A549 (cell line): ENCODE measurements around the gene PTPRG. TPM values are rescaled to one million over a fixed set of nuclear protein-coding genes. Genes with fewer than 3 reads are reported as not detected.

ENCODE experiments used
- ATAC-seq, 2 experiments: fragments of 200-7000 bp in 1 of 2; fragments of >200 bp in 1 of 2; cut with Nextera tagmentation in 1 of 2; cut with Tn5 transposase in 1 of 2; 3 replicates each; pipeline versions ENCODE4 v1.8.0 to v1.9.1; 2018 to 2020; ENCODE audit warnings: mild to moderate bottlenecking in 1 of 2, moderate library complexity in 1 of 2
- CTCF ChIA-PET: fragments of 300-600 bp; sonication (Branson Sonifier 250); formaldehyde crosslinking; extraction: SDS; loops from one replicate; lab custom pipeline; 2021; ENCODE audit warnings: antibody characterized with exemption, inconsistent platforms; lab: Yijun Ruan, JAX
- POLR2A ChIA-PET: fragments of 350-600 bp; formaldehyde crosslinking; extraction: SDS; loops from one replicate; lab custom pipeline; 2021; ENCODE audit warnings: antibody characterized with exemption, inconsistent platforms; lab: Yijun Ruan, JAX
- DNase-seq, 2 experiments: peaks; one replicate each; pipeline versions ENCODE4 v3.0.0 to v3.0.0-alpha.2; 2011 to 2016; ENCODE audit warnings: low read depth in 1 of 2, low spot score in 1 of 2
- FAIRE-seq: peaks from 2 replicates; lab custom pipeline; 2011; peaks lifted over from hg19 to GRCh38; lab: Jason Lieb, UNC
- H3K27ac ChIP-seq, 2 experiments: fragments of >200 bp; sonication (Bioruptor Twin); formaldehyde crosslinking; 3 replicates each; pipeline ENCODE4 v1.5.1; 2016 to 2017
- H3K4me1 ChIP-seq: fragments of >200 bp; sonication (Bioruptor Twin); formaldehyde crosslinking; 3 replicates; pipeline ENCODE4 v1.6.1; 2016
- H3K4me2 ChIP-seq: fragments of >200 bp; sonication (Bioruptor Twin); formaldehyde crosslinking; 3 replicates; pipeline ENCODE4 v1.6.1; 2016
- H3K4me3 ChIP-seq: fragments of >200 bp; sonication (Bioruptor Twin); formaldehyde crosslinking; 3 replicates; pipeline ENCODE4 v1.5.1; 2016
- H3K9me3 ChIP-seq: fragments of >200 bp; sonication (Bioruptor Twin); formaldehyde crosslinking; 3 replicates; pipeline ENCODE4 v1.6.1; 2016
- BHLHE40 ChIP-seq: IDR thresholded peaks from 2 replicates; pipeline ENCODE4 v1.6.1; 2012; ENCODE audit warnings: low read depth, low read length, inconsistent platforms
- CBX2 ChIP-seq: fragments of 200-600 bp; sonication (generic); IDR thresholded peaks from 2 replicates; pipeline ENCODE4 v1.6.1; 2016; ENCODE audit warnings: low read depth, mild to moderate bottlenecking, borderline replicate concordance
- CEBPB ChIP-seq, 2 experiments: fragments of >200 bp in 1 of 2; sonication (Bioruptor Twin) in 1 of 2; formaldehyde crosslinking in 1 of 2; IDR thresholded peaks; 2 replicates each; pipeline ENCODE4 v1.6.1; 2012 to 2016
- CHD2 ChIP-seq: fragments of 150-350 bp; IDR thresholded peaks from 2 replicates; pipeline ENCODE4 v1.6.1; 2014; ENCODE audit warnings: low read length; ENCODE audit not compliant: partially characterized antibody
- CHD4 ChIP-seq: fragments of 200-600 bp; sonication (generic); IDR thresholded peaks from 2 replicates; pipeline ENCODE4 v1.6.1; 2016; ENCODE audit warnings: antibody characterized with exemption, mild to moderate bottlenecking, borderline replicate concordance
- CTCF ChIP-seq: fragments of >200 bp; sonication (Bioruptor Twin); formaldehyde crosslinking; IDR thresholded peaks from 3 replicates; pipeline ENCODE4 v1.5.1; 2016
- EP300 ChIP-seq, 2 experiments: fragments of >200 bp; sonication (Bioruptor Twin); formaldehyde crosslinking; IDR thresholded peaks; 2 replicates in 1 of 2; 3 replicates in 1 of 2; pipeline ENCODE4 v1.6.1; 2016 to 2017
- ESRRA ChIP-seq: fragments of 150-350 bp; IDR thresholded peaks from 2 replicates; pipeline ENCODE4 v1.6.1; 2014; ENCODE audit warnings: mild to moderate bottlenecking, low read length, borderline replicate concordance
- FOSB ChIP-seq: fragments of 250-450 bp; sonication (Bioruptor Pico); IDR thresholded peaks from 2 replicates; pipeline ENCODE4 v1.5.0; 2020; ENCODE audit warnings: mild to moderate bottlenecking, moderate library complexity
- FOSL2 ChIP-seq, 2 experiments: fragments of 450-650 bp in 1 of 2; fragments of >200 bp in 1 of 2; sonication (Bioruptor Twin) in 1 of 2; formaldehyde crosslinking; IDR thresholded peaks; 2 replicates each; pipeline versions ENCODE4 v1.5.0 to v1.6.1; 2016 to 2020; ENCODE audit warnings: mild to moderate bottlenecking in 1 of 2, moderate library complexity in 1 of 2
- HDAC2 ChIP-seq: fragments of 200-600 bp; sonication (generic); IDR thresholded peaks from 2 replicates; pipeline ENCODE4 v1.6.1; 2016
- HEYL ChIP-seq: fragments of 250-450 bp; sonication (Bioruptor Pico); IDR thresholded peaks from 2 replicates; pipeline ENCODE4 v1.8.0; 2021; ENCODE audit warnings: mild to moderate bottlenecking, moderate library complexity
- HOXA7 ChIP-seq: fragments of 250-450 bp; sonication (Bioruptor Pico); IDR thresholded peaks from 2 replicates; pipeline ENCODE4 v1.5.0; 2020; ENCODE audit warnings: mild to moderate bottlenecking, moderate library complexity
- JUN ChIP-seq, 2 experiments: fragments of >200 bp; sonication (Bioruptor Twin); formaldehyde crosslinking; IDR thresholded peaks; 2 replicates in 1 of 2; 3 replicates in 1 of 2; pipeline ENCODE4 v1.6.1; 2016 to 2017
- KDM1A ChIP-seq: fragments of 200-600 bp; sonication (generic); IDR thresholded peaks from 2 replicates; pipeline ENCODE4 v1.6.1; 2016; ENCODE audit warnings: low read depth, mild to moderate bottlenecking
- KDM5A ChIP-seq: fragments of 200-600 bp; sonication (generic); IDR thresholded peaks from 2 replicates; pipeline ENCODE4 v1.6.1; 2016; ENCODE audit warnings: antibody characterized with exemption, mild to moderate bottlenecking
- NPAS2 ChIP-seq: fragments of 250-450 bp; sonication (Bioruptor Pico); IDR thresholded peaks from 2 replicates; pipeline ENCODE4 v1.8.0; 2022; ENCODE audit warnings: mild to moderate bottlenecking, moderate library complexity, borderline replicate concordance
- PHF8 ChIP-seq: fragments of 200-600 bp; sonication (generic); IDR thresholded peaks from 2 replicates; pipeline ENCODE4 v1.6.1; 2016; ENCODE audit warnings: low read depth, mild to moderate bottlenecking, antibody characterized with exemption, moderate library complexity, borderline replicate concordance
- POLR2A ChIP-seq: IDR thresholded peaks from 2 replicates; pipeline ENCODE4 v1.6.1; 2012; ENCODE audit warnings: mild to moderate bottlenecking, low read length
- RARB ChIP-seq: fragments of 250-450 bp; sonication (Bioruptor Pico); IDR thresholded peaks from 2 replicates; pipeline ENCODE4 v1.8.0; 2021; ENCODE audit warnings: mild to moderate bottlenecking, moderate library complexity
- RCOR1 ChIP-seq: fragments of 150-350 bp; IDR thresholded peaks from 2 replicates; pipeline ENCODE4 v1.6.1; 2014; ENCODE audit warnings: antibody characterized with exemption, low read length, low read depth
- RFX5 ChIP-seq: fragments of 450-650 bp; IDR thresholded peaks from 2 replicates; pipeline ENCODE4 v1.7.1; 2014; ENCODE audit warnings: antibody characterized with exemption, mild to moderate bottlenecking, moderate library complexity
- RNF2 ChIP-seq: fragments of 200-600 bp; sonication (generic); IDR thresholded peaks from 2 replicates; pipeline ENCODE4 v1.6.1; 2016; ENCODE audit warnings: low read depth, mild to moderate bottlenecking, antibody characterized with exemption, moderate library complexity, borderline replicate concordance
- SMC3 ChIP-seq: fragments of >200 bp; sonication (Bioruptor Twin); formaldehyde crosslinking; IDR thresholded peaks from 3 replicates; pipeline ENCODE4 v1.6.1; 2018; ENCODE audit warnings: inconsistent platforms
- TP53 ChIP-seq: fragments of 250-450 bp; sonication (Bioruptor Pico); IDR thresholded peaks from 2 replicates; pipeline ENCODE4 v1.5.0; 2021; ENCODE audit warnings: mild to moderate bottlenecking, moderate library complexity
- ZFP36 ChIP-seq: fragments of 450-650 bp; IDR thresholded peaks from 2 replicates; pipeline ENCODE4 v1.6.1; 2014; ENCODE audit warnings: borderline replicate concordance; ENCODE audit not compliant: partially characterized antibody
- WGBS: methylation state at CpG from one replicate; pipeline ENCODE4 v1.1.6; 2017; ENCODE audit errors: missing lambda C conversion rate; 5-methylcytosine and 5-hydroxymethylcytosine counted together
- polyA plus RNA-seq, 4 experiments: library from polyadenylated mRNA; depleted of rRNA in 3 of 4; stranded (reverse); fragments of >200 nt; fragmentation: RNase III in 1 of 4; extraction: RNeasy Plus Mini Kit Qiagen cat#74134 plus additional on column Dnase treatment in 1 of 4; gene quantifications; 2 replicates in 3 of 4; 3 replicates in 1 of 4; pipeline ENCODE4 v1.2.3, GENCODE V29; 2011 to 2017
- TF ChIP-seq, protein P1 (sequence below): fragments of 450-650 bp; IDR thresholded peaks from 2 replicates; pipeline ENCODE4 v1.6.1; 2014; ENCODE audit warnings: antibody characterized with exemption
- TF ChIP-seq, protein P2 (sequence below): IDR thresholded peaks from 2 replicates; pipeline ENCODE4 v1.6.1; 2012

Gene PTPRG
- polyA plus RNA-seq, 2 of the 4 experiments (the other 2 are of a cell fraction) = 4.5 to 4.8 TPM

DNA sequence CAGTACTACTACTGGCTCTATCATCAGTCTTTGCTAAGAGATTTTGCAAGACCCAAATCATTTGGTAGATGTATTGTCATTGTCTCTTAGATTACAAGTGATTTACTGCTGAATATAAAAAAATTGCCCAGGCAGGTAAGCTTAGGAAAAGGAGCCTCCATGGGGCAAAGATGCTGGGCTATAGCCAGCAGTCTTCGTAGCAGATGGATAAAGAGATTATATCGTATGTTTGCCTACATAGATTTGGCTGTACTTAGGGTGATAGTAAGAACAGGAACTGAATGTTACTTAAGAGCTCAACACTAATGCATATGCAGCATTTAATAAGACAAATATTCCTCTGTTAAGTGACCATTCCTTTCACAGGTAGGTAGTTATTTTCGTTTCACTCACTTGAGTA, 48.9 kb downstream of the PTPRG start:
- ATAC-seq (no peak), FAIRE-seq (no peak), DNase-seq (no peak)
- Histone ChIP-seq H3K9me3 (no peaks in the 10 kb centered on the region), H3K4me1 (peaks cover 7% of the 10 kb centered on the region; the same call in 1 of the 3 replicates), H3K27ac (no peak overlapping the region), H3K4me3 (no peak overlapping the region), H3K4me2 (no peak overlapping the region)
- WGBS = 40% methylated on average over 3 of the region's 3 CpGs
- POLR2A ChIA-PET = no interaction called here
- TF ChIP-seq RARB = no peak
- TF ChIP-seq POLR2A = no peak
- no peak for TF ChIP-seq ZFP36
- TF ChIP-seq TP53 (CRISPR knock-in tag) = no peak
- no peak for TF ChIP-seq HOXA7 (CRISPR knock-in tag)
- TF ChIP-seq CHD2 = no peak
- TF ChIP-seq SMC3 = no peak
- no peak for TF ChIP-seq KDM5A
- TF ChIP-seq EP300 (IDR thresholded peaks at IDR 0.05) = no peak
- TF ChIP-seq FOSB (CRISPR knock-in tag) = no peak
- no peak for TF ChIP-seq RNF2
- TF ChIP-seq JUN (IDR thresholded peaks at IDR 0.05) = no peak
- no peak for TF ChIP-seq FOSL2 (IDR thresholded peaks at IDR 0.05)
- TF ChIP-seq FOSL2 (CRISPR knock-in tag; IDR thresholded peaks at IDR 0.05) = no peak
- no peak for TF ChIP-seq BHLHE40
- TF ChIP-seq CHD4 = no peak
- no peak for TF ChIP-seq CEBPB (IDR thresholded peaks at IDR 0.05)
- CTCF ChIA-PET = no interaction called here

- no peak for DNase-seq
- ATAC-seq = no peak
- Histone ChIP-seq H3K4me3 (no peak overlapping the region), H3K9me3 (no peaks in the 10 kb centered on the region)
- FAIRE-seq = no peak
- CTCF ChIA-PET = interaction anchor here (0.6 kb wide), 1 partner anchor 178 kb away, joined by 3 read pairs; no protein-coding TSS in a partner anchor
- POLR2A ChIA-PET = no interaction called here
- TF ChIP-seq, protein P1, sequence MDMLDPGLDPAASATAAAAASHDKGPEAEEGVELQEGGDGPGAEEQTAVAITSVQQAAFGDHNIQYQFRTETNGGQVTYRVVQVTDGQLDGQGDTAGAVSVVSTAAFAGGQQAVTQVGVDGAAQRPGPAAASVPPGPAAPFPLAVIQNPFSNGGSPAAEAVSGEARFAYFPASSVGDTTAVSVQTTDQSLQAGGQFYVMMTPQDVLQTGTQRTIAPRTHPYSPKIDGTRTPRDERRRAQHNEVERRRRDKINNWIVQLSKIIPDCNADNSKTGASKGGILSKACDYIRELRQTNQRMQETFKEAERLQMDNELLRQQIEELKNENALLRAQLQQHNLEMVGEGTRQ = no peak
- no peak for TF ChIP-seq CBX2
- TF ChIP-seq FOSB (CRISPR knock-in tag) = no peak
- no peak for TF ChIP-seq PHF8
- no peak for TF ChIP-seq ESRRA
- TF ChIP-seq NPAS2 (CRISPR knock-in tag) = no peak
- TF ChIP-seq RFX5 = no peak
- no peak for TF ChIP-seq CTCF
- no peak for TF ChIP-seq ZFP36
- TF ChIP-seq HDAC2 = no peak
- TF ChIP-seq RCOR1 = no peak
- TF ChIP-seq CEBPB (IDR thresholded peaks at IDR 0.05) = no peak
- no peak for TF ChIP-seq KDM1A
- TF ChIP-seq, protein P2, sequence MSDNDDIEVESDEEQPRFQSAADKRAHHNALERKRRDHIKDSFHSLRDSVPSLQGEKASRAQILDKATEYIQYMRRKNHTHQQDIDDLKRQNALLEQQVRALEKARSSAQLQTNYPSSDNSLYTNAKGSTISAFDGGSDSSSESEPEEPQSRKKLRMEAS = no peak
- no peak for TF ChIP-seq HEYL (CRISPR knock-in tag)
- TF ChIP-seq, all 56 proteins: peak for 0
- H3K4me1 ChIP-seq = peaks cover 7% of the 10 kb centered on the region; the same call in 1 of the 3 replicates
- no peak overlapping the region for H3K27ac ChIP-seq
- 0 out of 3 replicates have a peak overlapping the region, but pooled peaks have one; percentile 4 for H3K4me2 ChIP-seq
- 48% methylated on average over 12 of the region's 13 CpGs for WGBS
Observed at GRCh38 chr3:61612211-61613194, 51.1 kb downstream of the PTPRG start.
